GM23338 (cell line): ENCODE results near the gene SBK1. TPM values are rescaled to one million over a fixed set of nuclear protein-coding genes. Genes with fewer than 3 reads are reported as not detected.

ENCODE experiments used
- ATAC-seq: fragments of 200-7000 bp; cut with Tn5 transposase; 3 replicates; pipeline ENCODE4 v1.9.1; 2020
- DNase-seq: peaks from one replicate; pipeline ENCODE4 v3.0.0-alpha.2; 2015; ENCODE audit warnings: low spot score
- H2AFZ ChIP-seq: fragments of 200-600 bp; sonication (generic); 2 replicates; pipeline ENCODE4 v1.8.0; 2016; ENCODE audit warnings: antibody characterized with exemption, mild to moderate bottlenecking, moderate library complexity
- H3F3A ChIP-seq: fragments of 200-600 bp; sonication (generic); replicated peaks from 2 replicates; pipeline ENCODE4 v1.8.0; 2017; ENCODE audit warnings: antibody characterized with exemption, mixed run types, low read depth
- H3K27ac ChIP-seq: fragments of 200-600 bp; sonication (generic); 2 replicates; pipeline ENCODE4 v1.6.1; 2016; ENCODE audit warnings: low read depth
- H3K27me3 ChIP-seq: fragments of 200-600 bp; sonication (generic); 2 replicates; pipeline ENCODE4 v1.8.0; 2016; ENCODE audit warnings: mild to moderate bottlenecking, mixed run types, moderate library complexity; ENCODE audit not compliant: insufficient read depth
- H3K36me3 ChIP-seq: fragments of 200-600 bp; sonication (generic); 2 replicates; pipeline ENCODE4 v1.8.0; 2016; ENCODE audit warnings: mild to moderate bottlenecking; ENCODE audit not compliant: insufficient read depth
- H3K4me1 ChIP-seq: fragments of 200-600 bp; sonication (generic); 2 replicates; pipeline ENCODE4 v1.8.0; 2016; ENCODE audit warnings: mild to moderate bottlenecking, moderate library complexity; ENCODE audit not compliant: insufficient read depth
- H3K4me2 ChIP-seq: fragments of 200-600 bp; sonication (generic); 2 replicates; pipeline ENCODE4 v1.7.1; 2017; ENCODE audit warnings: mixed run types
- H3K4me3 ChIP-seq: fragments of 200-600 bp; sonication (generic); 2 replicates; pipeline ENCODE4 v1.6.1; 2016; ENCODE audit warnings: mixed run types
- H3K79me2 ChIP-seq: fragments of 200-600 bp; sonication (generic); replicated peaks from 2 replicates; pipeline ENCODE4 v1.8.0; 2017; ENCODE audit warnings: mild to moderate bottlenecking; ENCODE audit not compliant: insufficient read depth
- H3K9me2 ChIP-seq: fragments of 200-600 bp; sonication (generic); 2 replicates; pipeline ENCODE4 v1.8.0; 2017; ENCODE audit not compliant: insufficient read depth
- H4K20me1 ChIP-seq: fragments of 200-600 bp; sonication (generic); replicated peaks from 2 replicates; pipeline ENCODE4 v1.8.0; 2017; ENCODE audit warnings: mild to moderate bottlenecking; ENCODE audit not compliant: insufficient read depth
- H3K27ac Mint-ChIP-seq: 2 replicates; pipeline ENCODE4 v1.8.0; 2020; ENCODE audit warnings: inconsistent platforms, mild to moderate bottlenecking, moderate library complexity, mixed read lengths
- H3K27me3 Mint-ChIP-seq: 3 replicates; pipeline ENCODE4 v1.8.0; 2022; ENCODE audit warnings: low read depth, mild to moderate bottlenecking, moderate library complexity, mixed read lengths, inconsistent platforms; ENCODE audit not compliant: insufficient read depth, poor library complexity
- H3K36me3 Mint-ChIP-seq: 3 replicates; pipeline ENCODE4 v1.8.0; 2021; ENCODE audit warnings: low read depth, mild to moderate bottlenecking, inconsistent platforms, moderate library complexity, mixed read lengths
- H3K4me1 Mint-ChIP-seq: 3 replicates; pipeline ENCODE4 v1.8.0; 2020; ENCODE audit warnings: mild to moderate bottlenecking, inconsistent platforms, mixed read lengths
- H3K4me3 Mint-ChIP-seq: 3 replicates; pipeline ENCODE4 v1.8.0; 2021; ENCODE audit warnings: moderate library complexity, mild to moderate bottlenecking, inconsistent platforms, mixed read lengths
- H3K9me3 Mint-ChIP-seq: 3 replicates; pipeline ENCODE4 v1.8.0; 2020; ENCODE audit warnings: moderate library complexity, mild to moderate bottlenecking, inconsistent platforms, mixed read lengths
- EZH2 ChIP-seq: fragments of 200-600 bp; sonication (generic); IDR thresholded peaks from one replicate; pipeline ENCODE4 v1.8.0; 2017; ENCODE audit warnings: antibody characterized with exemption, mild to moderate bottlenecking, low read depth; ENCODE audit not compliant: unreplicated experiment
- EZH2phosphoT487 ChIP-seq: fragments of 200-600 bp; sonication (generic); IDR thresholded peaks from one replicate; pipeline ENCODE4 v1.8.1; 2018; ENCODE audit warnings: antibody characterized with exemption; ENCODE audit not compliant: unreplicated experiment
- JUNB ChIP-seq: IDR thresholded peaks from one replicate; pipeline ENCODE4 v1.6.1; 2016; ENCODE audit warnings: antibody characterized with exemption; ENCODE audit not compliant: unreplicated experiment
- NANOG ChIP-seq: IDR thresholded peaks from 2 replicates; pipeline ENCODE4 v1.6.1; 2016; ENCODE audit warnings: antibody characterized with exemption, borderline replicate concordance
- POLR2AphosphoS5 ChIP-seq: IDR thresholded peaks from 2 replicates; pipeline ENCODE4 v1.6.1; 2016; ENCODE audit warnings: antibody characterized with exemption, low read depth
- STAT1 ChIP-seq: IDR thresholded peaks from one replicate; pipeline ENCODE4 v1.6.1; 2016; ENCODE audit warnings: antibody characterized with exemption; ENCODE audit not compliant: unreplicated experiment
- ZNF114 ChIP-seq: fragments of 250-450 bp; sonication (Bioruptor Pico); IDR thresholded peaks from 2 replicates; pipeline ENCODE4 v1.5.0; 2020; ENCODE audit warnings: mild to moderate bottlenecking, moderate library complexity
- polyA plus RNA-seq: library from polyadenylated mRNA; unstranded; fragments of >200 nt; fragmentation: Nextera tagmentation; extraction: Ambion mirVana; gene quantifications from 2 replicates; pipeline ENCODE4 v1.2.1, GENCODE V29; 2016
- total RNA-seq: library from RNA; depleted of rRNA; stranded (reverse); fragments of >200 nt; shearing (Covaris generic); gene quantifications from 2 replicates; pipeline ENCODE4 v1.2.3, GENCODE V29; 2014
- TF ChIP-seq, protein P1 (sequence below): fragments of 250-450 bp; sonication (Bioruptor Pico); IDR thresholded peaks from 2 replicates; pipeline ENCODE4 v1.5.0; 2020; ENCODE audit warnings: mild to moderate bottlenecking, moderate library complexity
- TF ChIP-seq, protein P2 (sequence below), 2 experiments: fragments of 200-600 bp in 1 of 2; sonication (generic) in 1 of 2; conservative IDR thresholded peaks; 2 replicates each; pipeline versions ENCODE4 v1.5.1 to v1.6.1; 2016 to 2017; ENCODE audit warnings: antibody characterized with exemption in 2 of 2, low read depth in 2 of 2, mild to moderate bottlenecking in 2 of 2, moderate library complexity in 1 of 2
- TF ChIP-seq, protein P3 (sequence below): IDR thresholded peaks from one replicate; pipeline ENCODE4 v1.6.1; 2018; ENCODE audit warnings: antibody characterized with exemption; ENCODE audit not compliant: unreplicated experiment
- TF ChIP-seq, protein P4 (sequence below): IDR thresholded peaks from 2 replicates; pipeline ENCODE4 v1.6.1; 2016; ENCODE audit warnings: antibody characterized with exemption

SBK1 gene
- total and polyA plus RNA-seq, 2 experiments from 2014 or later, result 23.9 to 68.1 TPM

DNA sequence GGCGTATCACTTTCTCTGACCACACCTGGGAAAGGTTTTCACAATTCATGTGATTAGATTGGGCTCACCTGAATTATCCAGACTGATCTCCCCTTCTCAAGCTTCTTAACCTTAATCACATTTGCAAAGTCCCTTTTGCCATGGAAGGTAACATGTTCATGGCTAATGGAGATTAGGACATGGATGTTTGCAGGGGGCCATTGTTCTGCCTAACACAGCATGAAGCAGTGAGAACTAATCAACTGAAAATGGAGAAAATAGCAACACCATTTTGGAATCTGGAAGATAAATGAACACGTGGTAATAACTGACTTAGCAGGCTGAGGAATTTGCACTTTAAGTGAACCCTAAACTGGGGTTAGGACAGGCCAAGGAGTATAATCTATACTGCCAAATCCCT lies 25.0 kb upstream of the SBK1 start:
- Histone ChIP-seq H3K4me3 (no peak overlapping the region), H3F3A (no peaks in the 10 kb centered on the region), H3K9me2 (no peaks in the 10 kb centered on the region), H4K20me1 (no peaks in the 10 kb centered on the region), H3K4me2 (no peak overlapping the region), H3K79me2 (no peaks in the 10 kb centered on the region), H3K4me1 (peaks cover 16% of the 10 kb centered on the region; the same call in 1 of the 2 replicates), H3K27me3 (no peaks in the 10 kb centered on the region), H3K36me3 (no peaks in the 10 kb centered on the region), H2AFZ (no peak overlapping the region), H3K27ac (no peak overlapping the region)
- ATAC-seq (no peak), DNase-seq (no peak)
- no peak overlapping the region for H3K4me3 Mint-ChIP-seq
- H3K4me1 Mint-ChIP-seq, result peaks cover 10% of the 10 kb centered on the region
- TF ChIP-seq, protein P1, sequence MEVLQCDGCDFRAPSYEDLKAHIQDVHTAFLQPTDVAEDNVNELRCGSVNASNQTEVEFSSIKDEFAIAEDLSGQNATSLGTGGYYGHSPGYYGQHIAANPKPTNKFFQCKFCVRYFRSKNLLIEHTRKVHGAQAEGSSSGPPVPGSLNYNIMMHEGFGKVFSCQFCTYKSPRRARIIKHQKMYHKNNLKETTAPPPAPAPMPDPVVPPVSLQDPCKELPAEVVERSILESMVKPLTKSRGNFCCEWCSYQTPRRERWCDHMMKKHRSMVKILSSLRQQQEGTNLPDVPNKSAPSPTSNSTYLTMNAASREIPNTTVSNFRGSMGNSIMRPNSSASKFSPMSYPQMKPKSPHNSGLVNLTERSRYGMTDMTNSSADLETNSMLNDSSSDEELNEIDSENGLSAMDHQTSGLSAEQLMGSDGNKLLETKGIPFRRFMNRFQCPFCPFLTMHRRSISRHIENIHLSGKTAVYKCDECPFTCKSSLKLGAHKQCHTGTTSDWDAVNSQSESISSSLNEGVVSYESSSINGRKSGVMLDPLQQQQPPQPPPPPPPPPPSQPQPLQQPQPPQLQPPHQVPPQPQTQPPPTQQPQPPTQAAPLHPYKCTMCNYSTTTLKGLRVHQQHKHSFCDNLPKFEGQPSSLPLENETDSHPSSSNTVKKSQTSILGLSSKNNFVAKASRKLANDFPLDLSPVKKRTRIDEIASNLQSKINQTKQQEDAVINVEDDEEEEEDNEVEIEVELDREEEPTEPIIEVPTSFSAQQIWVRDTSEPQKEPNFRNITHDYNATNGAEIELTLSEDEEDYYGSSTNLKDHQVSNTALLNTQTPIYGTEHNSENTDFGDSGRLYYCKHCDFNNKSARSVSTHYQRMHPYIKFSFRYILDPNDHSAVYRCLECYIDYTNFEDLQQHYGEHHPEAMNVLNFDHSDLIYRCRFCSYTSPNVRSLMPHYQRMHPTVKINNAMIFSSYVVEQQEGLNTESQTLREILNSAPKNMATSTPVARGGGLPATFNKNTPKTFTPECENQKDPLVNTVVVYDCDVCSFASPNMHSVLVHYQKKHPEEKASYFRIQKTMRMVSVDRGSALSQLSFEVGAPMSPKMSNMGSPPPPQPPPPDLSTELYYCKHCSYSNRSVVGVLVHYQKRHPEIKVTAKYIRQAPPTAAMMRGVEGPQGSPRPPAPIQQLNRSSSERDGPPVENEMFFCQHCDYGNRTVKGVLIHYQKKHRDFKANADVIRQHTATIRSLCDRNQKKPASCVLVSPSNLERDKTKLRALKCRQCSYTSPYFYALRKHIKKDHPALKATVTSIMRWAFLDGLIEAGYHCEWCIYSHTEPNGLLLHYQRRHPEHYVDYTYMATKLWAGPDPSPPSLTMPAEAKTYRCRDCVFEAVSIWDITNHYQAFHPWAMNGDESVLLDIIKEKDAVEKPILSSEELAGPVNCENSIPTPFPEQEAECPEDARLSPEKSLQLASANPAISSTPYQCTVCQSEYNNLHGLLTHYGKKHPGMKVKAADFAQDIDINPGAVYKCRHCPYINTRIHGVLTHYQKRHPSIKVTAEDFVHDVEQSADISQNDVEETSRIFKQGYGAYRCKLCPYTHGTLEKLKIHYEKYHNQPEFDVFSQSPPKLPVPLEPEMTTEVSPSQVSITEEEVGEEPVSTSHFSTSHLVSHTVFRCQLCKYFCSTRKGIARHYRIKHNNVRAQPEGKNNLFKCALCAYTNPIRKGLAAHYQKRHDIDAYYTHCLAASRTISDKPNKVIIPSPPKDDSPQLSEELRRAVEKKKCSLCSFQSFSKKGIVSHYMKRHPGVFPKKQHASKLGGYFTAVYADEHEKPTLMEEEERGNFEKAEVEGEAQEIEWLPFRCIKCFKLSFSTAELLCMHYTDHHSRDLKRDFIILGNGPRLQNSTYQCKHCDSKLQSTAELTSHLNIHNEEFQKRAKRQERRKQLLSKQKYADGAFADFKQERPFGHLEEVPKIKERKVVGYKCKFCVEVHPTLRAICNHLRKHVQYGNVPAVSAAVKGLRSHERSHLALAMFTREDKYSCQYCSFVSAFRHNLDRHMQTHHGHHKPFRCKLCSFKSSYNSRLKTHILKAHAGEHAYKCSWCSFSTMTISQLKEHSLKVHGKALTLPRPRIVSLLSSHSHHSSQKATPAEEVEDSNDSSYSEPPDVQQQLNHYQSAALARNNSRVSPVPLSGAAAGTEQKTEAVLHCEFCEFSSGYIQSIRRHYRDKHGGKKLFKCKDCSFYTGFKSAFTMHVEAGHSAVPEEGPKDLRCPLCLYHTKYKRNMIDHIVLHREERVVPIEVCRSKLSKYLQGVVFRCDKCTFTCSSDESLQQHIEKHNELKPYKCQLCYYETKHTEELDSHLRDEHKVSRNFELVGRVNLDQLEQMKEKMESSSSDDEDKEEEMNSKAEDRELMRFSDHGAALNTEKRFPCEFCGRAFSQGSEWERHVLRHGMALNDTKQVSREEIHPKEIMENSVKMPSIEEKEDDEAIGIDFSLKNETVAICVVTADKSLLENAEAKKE, result no peak
- TF ChIP-seq, protein P2, sequence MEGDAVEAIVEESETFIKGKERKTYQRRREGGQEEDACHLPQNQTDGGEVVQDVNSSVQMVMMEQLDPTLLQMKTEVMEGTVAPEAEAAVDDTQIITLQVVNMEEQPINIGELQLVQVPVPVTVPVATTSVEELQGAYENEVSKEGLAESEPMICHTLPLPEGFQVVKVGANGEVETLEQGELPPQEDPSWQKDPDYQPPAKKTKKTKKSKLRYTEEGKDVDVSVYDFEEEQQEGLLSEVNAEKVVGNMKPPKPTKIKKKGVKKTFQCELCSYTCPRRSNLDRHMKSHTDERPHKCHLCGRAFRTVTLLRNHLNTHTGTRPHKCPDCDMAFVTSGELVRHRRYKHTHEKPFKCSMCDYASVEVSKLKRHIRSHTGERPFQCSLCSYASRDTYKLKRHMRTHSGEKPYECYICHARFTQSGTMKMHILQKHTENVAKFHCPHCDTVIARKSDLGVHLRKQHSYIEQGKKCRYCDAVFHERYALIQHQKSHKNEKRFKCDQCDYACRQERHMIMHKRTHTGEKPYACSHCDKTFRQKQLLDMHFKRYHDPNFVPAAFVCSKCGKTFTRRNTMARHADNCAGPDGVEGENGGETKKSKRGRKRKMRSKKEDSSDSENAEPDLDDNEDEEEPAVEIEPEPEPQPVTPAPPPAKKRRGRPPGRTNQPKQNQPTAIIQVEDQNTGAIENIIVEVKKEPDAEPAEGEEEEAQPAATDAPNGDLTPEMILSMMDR (conservative IDR thresholded peaks at IDR 0.05; ENCODE audit: low read depth in 2 of 2), result no peak
- TF ChIP-seq JUNB (no peak), POLR2AphosphoS5 (no peak), EZH2 (no peak), NANOG (no peak), ZNF114 (CRISPR knock-in tag) (no peak), STAT1 (no peak), EZH2phosphoT487 (no peak)
- TF ChIP-seq, protein P3, sequence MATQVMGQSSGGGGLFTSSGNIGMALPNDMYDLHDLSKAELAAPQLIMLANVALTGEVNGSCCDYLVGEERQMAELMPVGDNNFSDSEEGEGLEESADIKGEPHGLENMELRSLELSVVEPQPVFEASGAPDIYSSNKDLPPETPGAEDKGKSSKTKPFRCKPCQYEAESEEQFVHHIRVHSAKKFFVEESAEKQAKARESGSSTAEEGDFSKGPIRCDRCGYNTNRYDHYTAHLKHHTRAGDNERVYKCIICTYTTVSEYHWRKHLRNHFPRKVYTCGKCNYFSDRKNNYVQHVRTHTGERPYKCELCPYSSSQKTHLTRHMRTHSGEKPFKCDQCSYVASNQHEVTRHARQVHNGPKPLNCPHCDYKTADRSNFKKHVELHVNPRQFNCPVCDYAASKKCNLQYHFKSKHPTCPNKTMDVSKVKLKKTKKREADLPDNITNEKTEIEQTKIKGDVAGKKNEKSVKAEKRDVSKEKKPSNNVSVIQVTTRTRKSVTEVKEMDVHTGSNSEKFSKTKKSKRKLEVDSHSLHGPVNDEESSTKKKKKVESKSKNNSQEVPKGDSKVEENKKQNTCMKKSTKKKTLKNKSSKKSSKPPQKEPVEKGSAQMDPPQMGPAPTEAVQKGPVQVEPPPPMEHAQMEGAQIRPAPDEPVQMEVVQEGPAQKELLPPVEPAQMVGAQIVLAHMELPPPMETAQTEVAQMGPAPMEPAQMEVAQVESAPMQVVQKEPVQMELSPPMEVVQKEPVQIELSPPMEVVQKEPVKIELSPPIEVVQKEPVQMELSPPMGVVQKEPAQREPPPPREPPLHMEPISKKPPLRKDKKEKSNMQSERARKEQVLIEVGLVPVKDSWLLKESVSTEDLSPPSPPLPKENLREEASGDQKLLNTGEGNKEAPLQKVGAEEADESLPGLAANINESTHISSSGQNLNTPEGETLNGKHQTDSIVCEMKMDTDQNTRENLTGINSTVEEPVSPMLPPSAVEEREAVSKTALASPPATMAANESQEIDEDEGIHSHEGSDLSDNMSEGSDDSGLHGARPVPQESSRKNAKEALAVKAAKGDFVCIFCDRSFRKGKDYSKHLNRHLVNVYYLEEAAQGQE, result no peak
- TF ChIP-seq, protein P4, sequence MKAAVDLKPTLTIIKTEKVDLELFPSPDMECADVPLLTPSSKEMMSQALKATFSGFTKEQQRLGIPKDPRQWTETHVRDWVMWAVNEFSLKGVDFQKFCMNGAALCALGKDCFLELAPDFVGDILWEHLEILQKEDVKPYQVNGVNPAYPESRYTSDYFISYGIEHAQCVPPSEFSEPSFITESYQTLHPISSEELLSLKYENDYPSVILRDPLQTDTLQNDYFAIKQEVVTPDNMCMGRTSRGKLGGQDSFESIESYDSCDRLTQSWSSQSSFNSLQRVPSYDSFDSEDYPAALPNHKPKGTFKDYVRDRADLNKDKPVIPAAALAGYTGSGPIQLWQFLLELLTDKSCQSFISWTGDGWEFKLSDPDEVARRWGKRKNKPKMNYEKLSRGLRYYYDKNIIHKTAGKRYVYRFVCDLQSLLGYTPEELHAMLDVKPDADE, result no peak
- H3K27ac Mint-ChIP-seq, result no peak overlapping the region
- no peaks in the 10 kb centered on the region for H3K36me3 Mint-ChIP-seq
- H3K9me3 Mint-ChIP-seq, result 0 out of 3 replicates have a peak, but pooled peaks cover 2% of the 10 kb centered on the region
- no peaks in the 10 kb centered on the region for H3K27me3 Mint-ChIP-seq
